ENCODE results near the gene DNPH1. TPM values are rescaled to one million over a fixed set of nuclear protein-coding genes. Genes with fewer than 3 reads are reported as not detected.

Gene DNPH1
- total and polyA plus RNA-seq, 9 of the 15 experiments (the other 6 are each of a cell fraction or from before 2014, with no cell fraction given): 7.3 to 300 (median 68.7) TPM

GRCh38 chr6:43231735-43232450 lies 2.6 kb upstream of the DNPH1 start (continued):
- TF ChIP-seq, protein P1, sequence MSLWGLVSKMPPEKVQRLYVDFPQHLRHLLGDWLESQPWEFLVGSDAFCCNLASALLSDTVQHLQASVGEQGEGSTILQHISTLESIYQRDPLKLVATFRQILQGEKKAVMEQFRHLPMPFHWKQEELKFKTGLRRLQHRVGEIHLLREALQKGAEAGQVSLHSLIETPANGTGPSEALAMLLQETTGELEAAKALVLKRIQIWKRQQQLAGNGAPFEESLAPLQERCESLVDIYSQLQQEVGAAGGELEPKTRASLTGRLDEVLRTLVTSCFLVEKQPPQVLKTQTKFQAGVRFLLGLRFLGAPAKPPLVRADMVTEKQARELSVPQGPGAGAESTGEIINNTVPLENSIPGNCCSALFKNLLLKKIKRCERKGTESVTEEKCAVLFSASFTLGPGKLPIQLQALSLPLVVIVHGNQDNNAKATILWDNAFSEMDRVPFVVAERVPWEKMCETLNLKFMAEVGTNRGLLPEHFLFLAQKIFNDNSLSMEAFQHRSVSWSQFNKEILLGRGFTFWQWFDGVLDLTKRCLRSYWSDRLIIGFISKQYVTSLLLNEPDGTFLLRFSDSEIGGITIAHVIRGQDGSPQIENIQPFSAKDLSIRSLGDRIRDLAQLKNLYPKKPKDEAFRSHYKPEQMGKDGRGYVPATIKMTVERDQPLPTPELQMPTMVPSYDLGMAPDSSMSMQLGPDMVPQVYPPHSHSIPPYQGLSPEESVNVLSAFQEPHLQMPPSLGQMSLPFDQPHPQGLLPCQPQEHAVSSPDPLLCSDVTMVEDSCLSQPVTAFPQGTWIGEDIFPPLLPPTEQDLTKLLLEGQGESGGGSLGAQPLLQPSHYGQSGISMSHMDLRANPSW (CRISPR knock-in tag; IDR thresholded peaks at IDR 0.05): no peak
- TF ChIP-seq TRIM25 (IDR thresholded peaks at IDR 0.05; ENCODE audit: borderline replicate concordance) (peak; percentile 65; the same call in 1 of the 2 replicates), TRIM28 (IDR thresholded peaks at IDR 0.05) (no peak), MXI1 (IDR thresholded peaks at IDR 0.05; ENCODE audit: low read depth, low read length) (no peak), GABPB2 (CRISPR knock-in tag; conservative IDR thresholded peaks at IDR 0.05) (no peak), ZC3H4 (CRISPR knock-in tag; IDR thresholded peaks at IDR 0.05; ENCODE audit: borderline replicate concordance) (no peak), GATAD2A (IDR thresholded peaks at IDR 0.05) (peak; percentile 87), NCOA1 (IDR thresholded peaks at IDR 0.05; ENCODE audit: low read depth) (no peak), MTA1 (IDR thresholded peaks at IDR 0.05; ENCODE audit: borderline replicate concordance) (peak; percentile 82; the same call in 1 of the 2 replicates), FOXA3 (CRISPR knock-in tag; conservative IDR thresholded peaks at IDR 0.05 in 1 of 2, IDR thresholded peaks at IDR 0.05 in 1 of 2) (no peak), ZNF3 (CRISPR knock-in tag; IDR thresholded peaks at IDR 0.05) (no peak), XRCC5 (IDR thresholded peaks at IDR 0.05; ENCODE audit: low read depth, low read length) (no peak), ZBTB5 (IDR thresholded peaks at IDR 0.05) (0 out of 2 replicates have a peak, but pooled peaks have one; percentile 45)
- TF ChIP-seq, protein P2, sequence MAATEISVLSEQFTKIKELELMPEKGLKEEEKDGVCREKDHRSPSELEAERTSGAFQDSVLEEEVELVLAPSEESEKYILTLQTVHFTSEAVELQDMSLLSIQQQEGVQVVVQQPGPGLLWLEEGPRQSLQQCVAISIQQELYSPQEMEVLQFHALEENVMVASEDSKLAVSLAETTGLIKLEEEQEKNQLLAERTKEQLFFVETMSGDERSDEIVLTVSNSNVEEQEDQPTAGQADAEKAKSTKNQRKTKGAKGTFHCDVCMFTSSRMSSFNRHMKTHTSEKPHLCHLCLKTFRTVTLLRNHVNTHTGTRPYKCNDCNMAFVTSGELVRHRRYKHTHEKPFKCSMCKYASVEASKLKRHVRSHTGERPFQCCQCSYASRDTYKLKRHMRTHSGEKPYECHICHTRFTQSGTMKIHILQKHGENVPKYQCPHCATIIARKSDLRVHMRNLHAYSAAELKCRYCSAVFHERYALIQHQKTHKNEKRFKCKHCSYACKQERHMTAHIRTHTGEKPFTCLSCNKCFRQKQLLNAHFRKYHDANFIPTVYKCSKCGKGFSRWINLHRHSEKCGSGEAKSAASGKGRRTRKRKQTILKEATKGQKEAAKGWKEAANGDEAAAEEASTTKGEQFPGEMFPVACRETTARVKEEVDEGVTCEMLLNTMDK (IDR thresholded peaks at IDR 0.05; ENCODE audit: borderline replicate concordance, insufficient read depth, low read depth, low read length, poor library complexity, severe bottlenecking): no peak
- TF ChIP-seq, protein P3, sequence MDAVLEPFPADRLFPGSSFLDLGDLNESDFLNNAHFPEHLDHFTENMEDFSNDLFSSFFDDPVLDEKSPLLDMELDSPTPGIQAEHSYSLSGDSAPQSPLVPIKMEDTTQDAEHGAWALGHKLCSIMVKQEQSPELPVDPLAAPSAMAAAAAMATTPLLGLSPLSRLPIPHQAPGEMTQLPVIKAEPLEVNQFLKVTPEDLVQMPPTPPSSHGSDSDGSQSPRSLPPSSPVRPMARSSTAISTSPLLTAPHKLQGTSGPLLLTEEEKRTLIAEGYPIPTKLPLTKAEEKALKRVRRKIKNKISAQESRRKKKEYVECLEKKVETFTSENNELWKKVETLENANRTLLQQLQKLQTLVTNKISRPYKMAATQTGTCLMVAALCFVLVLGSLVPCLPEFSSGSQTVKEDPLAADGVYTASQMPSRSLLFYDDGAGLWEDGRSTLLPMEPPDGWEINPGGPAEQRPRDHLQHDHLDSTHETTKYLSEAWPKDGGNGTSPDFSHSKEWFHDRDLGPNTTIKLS (IDR thresholded peaks at IDR 0.05; ENCODE audit: borderline replicate concordance, low read depth): no peak
